Vagina (tissue), 2 donors: ENCODE results near the gene STH.

ENCODE experiments used
- CTCF ChIP-seq, 3 experiments: fragments of 450-650 bp in 2 of 3; fragments of 200-600 bp in 1 of 3; sonication (generic) in 1 of 3; IDR thresholded peaks; one replicate each; pipeline ENCODE4 v1.5.1; 2017 to 2019; ENCODE audit warnings: antibody characterized with exemption in 3 of 3, mild to moderate bottlenecking in 2 of 3, moderate library complexity in 2 of 3
- POLR2A ChIP-seq, 2 donors: fragments of 450-650 bp; IDR thresholded peaks; one replicate each; pipeline ENCODE4 v1.6.1; 2017; ENCODE audit warnings: antibody characterized with exemption in 2 of 2, mild to moderate bottlenecking in 2 of 2, moderate library complexity in 2 of 2
- POLR2AphosphoS5 ChIP-seq, 2 donors: sonication (generic); formaldehyde crosslinking; IDR thresholded peaks; one replicate each; pipeline ENCODE4 v1.9.0; 2017; ENCODE audit warnings: antibody characterized with exemption in 2 of 2, mild to moderate bottlenecking in 2 of 2, low read depth in 1 of 2; ENCODE audit not compliant: insufficient read depth in 1 of 2

GRCh38 chr17:46020998-46021397 is 21.9 kb downstream of the STH start:
- TF ChIP-seq POLR2A (IDR thresholded peaks at IDR 0.05), result no peak
- TF ChIP-seq CTCF (IDR thresholded peaks at IDR 0.05), result no peak
- TF ChIP-seq POLR2AphosphoS5 (IDR thresholded peaks at IDR 0.05; ENCODE audit: insufficient read depth in 1 of 2, low read depth in 1 of 2), result no peak
